GM21723 (cell line): ENCODE measurements around the gene TSHZ3.

Experiments
- ATAC-seq: cut with Tn5 transposase; IDR thresholded peaks from one replicate; pipeline ENCODE4 v1.9.1; 2021; ENCODE audit warnings: mild to moderate bottlenecking, moderate library complexity; ENCODE audit not compliant: unreplicated experiment

Gene TSHZ3

DNA sequence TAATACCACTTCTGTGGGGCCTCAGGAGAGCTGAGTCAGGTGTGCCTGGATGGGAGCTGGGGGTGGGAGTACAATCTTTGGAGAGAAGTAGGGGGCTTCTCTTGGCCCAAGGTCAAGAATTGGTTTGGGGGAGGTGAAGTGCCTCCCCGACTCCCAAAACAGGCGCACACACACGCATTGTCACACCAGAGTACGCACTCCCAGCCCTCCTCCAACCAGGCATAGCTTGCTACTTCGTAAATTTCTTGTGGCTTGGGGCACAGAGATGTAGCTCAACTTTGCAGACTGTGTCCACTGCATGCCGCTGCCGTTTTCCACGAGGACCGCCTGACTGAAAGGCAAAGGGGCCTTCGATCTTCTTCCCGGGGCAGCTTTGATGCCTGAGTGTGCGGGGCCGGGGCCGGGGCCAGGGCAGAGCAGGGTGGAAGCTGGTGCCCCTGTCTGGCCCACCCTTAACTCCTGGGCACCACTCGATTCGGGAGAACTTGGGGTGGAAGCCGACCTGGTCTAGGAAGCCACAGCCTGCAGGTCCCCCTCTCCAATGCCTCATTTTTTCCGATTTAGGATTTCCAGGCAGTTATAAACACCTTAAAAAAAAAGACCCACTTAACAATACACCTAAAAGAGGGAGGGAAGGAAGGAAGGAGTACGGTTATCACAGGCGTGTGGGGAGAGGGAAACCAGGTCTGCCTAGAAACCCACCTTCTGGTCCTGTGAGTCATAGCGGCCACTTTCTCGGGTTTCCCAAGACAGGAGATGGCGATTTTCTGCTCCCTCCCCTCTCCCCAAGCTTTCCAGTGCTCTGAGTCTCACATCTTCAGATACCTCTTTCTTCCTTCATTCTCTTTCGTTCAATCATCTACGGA is 5.8 kb upstream of the TSHZ3 start:
- ATAC-seq: no peak

- ATAC-seq: no peak
Measured at GRCh38 chr19:31354316-31354715, 5.1 kb upstream of the TSHZ3 start.

GRCh38 chr19:31353833-31354232 is 4.6 kb upstream of the TSHZ3 start:
- ATAC-seq: no peak

DNA sequence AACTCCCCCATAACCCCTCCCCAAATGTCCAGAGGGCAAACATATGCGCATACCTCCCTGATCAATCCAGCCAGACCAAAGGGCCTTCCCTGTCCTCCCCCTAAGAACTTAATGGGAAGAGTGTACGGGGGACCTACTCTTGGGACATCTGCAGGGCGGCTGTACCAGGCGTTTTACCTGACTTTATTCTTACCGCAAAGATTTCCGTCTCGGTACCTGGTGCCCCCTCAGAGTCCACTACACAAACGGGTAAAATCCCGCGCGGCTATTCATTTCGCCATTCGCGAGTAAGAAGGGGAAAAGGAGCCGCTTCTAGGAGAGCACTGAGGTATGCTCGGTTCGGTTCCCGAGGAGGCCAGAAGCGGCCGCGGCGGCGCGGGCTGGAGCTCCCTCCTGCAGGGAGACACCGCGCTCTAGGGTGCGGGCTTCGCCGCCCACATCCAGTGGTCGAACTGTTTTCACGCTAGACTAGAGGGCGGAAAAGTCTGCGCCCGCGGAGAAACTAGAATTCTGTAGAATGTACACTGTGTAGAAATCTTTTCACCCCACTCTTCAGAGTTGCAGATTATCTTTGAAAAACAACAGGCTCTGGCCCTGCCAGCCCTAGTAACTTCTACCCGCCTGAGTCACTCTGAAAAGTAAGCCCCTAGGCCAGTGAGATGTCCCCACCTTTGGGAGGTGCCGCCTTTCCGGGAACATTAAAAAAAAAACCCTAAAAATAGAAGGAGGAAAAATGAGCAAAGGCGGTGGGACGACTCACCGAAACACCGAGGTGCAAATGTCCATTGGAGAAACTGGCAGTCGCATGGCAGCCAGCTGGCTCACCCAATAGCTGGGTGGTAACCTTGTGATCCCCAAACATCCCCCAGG is 3.8 kb upstream of the TSHZ3 start:
- no peak for ATAC-seq

GRCh38 chr19:31352296-31352781 is 3.1 kb upstream of the TSHZ3 start:
- no peak for ATAC-seq

GRCh38 chr19:31351855-31352195 is 2.6 kb upstream of the TSHZ3 start:
- ATAC-seq: no peak

GRCh38 chr19:31351056-31351854 is 2.0 kb upstream of the TSHZ3 start:
- ATAC-seq: no peak

DNA sequence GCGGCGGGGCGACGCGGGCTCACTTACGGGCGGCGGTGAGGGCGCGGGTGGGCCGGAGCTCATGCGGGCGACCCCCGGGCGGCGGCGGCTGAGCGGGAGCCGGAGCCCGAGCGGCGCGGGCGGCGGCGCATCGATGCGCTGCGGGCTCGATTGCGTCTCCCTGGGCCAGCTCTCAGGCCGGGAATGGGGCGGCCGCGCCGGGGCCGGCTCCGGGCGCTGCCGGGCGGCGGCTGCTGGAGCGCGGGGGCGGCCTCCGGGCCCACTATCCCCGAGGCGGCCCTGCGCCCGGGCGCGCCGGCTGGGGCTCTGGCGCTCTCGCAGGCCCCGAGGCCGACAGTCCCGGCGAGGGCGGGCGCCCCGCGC is 1.4 kb upstream of the TSHZ3 start:
- ATAC-seq: no peak

DNA sequence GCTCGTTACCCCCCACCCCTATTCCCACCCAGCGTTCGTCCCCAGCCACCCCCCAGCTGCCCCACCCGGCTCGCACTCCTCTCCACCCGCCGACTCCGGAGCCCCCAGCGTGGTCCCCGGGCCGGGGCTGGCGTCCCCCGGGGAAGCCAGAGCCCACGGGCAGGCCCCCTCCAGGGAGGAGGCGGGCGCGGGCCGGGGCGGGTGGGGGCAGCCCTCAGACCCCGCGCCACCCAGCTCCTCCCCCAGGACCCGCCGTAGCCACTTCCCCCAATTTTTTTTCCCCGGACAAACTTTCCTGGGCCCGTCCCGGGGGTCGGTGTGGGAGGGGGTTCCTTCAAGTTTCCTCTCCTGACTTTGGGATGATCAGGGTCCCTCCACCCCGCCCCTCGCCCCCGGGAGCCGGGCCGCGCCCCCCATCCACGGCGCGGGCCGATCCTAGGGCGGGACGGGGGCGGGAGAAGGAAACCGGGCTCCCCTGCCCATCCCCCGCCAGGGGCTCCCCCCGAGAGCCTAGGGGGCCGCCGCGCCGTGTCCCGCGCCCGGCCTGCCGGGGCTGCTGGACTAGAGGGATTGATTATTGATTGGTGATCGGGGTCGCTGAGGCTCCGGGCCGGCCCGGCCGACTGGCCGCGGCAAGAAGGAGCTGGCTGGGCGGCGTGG is 927 bp upstream of the TSHZ3 start:
- ATAC-seq: no peak

DNA sequence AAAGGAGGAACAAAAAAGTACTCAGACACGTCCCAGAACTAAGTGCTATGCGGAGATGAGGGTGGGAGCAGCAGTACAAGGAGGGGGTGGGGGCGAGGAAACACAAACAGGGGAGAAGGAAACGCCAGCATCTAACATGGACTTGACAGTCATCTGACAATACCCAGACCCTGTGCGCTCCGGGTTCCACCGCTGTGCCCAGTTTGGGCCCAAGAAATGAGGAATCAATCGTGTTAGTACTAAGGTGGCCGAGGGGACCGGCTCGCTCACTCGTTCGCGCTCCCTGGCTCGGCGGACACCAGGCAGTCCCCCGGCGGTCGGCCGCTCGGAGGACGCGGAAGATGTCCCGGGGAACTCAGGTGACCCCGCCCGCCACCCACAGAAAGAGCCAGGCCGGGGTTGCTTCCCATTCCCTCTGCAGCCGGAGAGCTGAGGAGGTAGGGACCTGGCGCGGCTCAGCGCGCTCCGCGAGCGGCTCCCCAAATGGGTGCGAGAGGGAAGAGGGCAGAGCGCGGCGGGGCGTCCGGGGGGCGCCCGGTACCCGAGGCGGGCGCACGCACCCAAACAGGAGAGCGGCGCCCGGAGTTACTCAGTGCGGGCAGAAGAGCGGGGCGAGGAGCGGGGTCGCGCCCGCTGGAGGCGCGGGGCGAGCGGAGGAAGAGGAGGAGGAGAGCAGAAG is 616 bp downstream of the TSHZ3 start:
- ATAC-seq: no peak

GRCh38 chr19:31347828-31348392 is 1.3 kb downstream of the TSHZ3 start:
- ATAC-seq: no peak

GRCh38 chr19:31347354-31347753 is 1.9 kb downstream of the TSHZ3 start:
- ATAC-seq: no peak

DNA sequence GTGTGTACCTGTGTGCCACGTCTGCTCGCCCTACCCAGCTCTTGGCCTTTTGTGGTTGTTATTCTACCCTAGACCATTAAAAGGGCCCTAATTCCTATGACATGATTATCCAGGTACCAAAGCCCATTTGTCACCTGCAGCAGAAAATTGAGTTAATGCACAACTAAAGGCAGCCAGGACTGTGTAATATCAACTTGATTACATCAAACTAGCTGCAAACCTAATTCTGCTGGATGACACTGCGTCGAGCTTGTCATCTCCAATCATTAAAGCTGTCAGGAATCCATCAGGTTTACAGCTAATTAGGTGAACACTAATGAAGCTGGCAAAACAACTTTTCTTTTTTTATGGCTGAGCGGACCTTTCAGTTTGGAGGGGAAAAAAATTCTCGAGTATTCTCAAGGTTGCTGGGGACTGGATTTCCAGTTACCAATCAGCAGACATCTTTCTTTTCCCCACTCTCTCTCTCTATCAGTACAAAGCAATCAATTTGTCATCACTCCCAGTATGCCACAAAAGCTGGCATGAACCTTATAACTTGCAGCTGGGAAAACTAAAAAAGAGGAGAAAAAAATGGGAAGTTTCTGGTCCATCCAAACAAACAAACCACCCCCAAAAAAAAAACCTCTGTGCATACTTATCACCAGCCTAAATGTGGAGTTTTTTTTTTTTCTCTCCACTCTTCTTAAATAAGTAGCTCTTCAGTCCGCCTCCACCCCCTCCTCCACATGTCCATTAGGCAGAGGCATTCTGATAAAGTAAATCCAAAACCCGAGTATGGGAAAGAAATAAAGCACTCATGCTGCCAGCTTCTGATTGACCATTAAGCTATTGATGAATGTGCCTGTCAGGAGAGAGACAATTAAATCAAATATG is 2.8 kb downstream of the TSHZ3 start:
- no peak for ATAC-seq

DNA sequence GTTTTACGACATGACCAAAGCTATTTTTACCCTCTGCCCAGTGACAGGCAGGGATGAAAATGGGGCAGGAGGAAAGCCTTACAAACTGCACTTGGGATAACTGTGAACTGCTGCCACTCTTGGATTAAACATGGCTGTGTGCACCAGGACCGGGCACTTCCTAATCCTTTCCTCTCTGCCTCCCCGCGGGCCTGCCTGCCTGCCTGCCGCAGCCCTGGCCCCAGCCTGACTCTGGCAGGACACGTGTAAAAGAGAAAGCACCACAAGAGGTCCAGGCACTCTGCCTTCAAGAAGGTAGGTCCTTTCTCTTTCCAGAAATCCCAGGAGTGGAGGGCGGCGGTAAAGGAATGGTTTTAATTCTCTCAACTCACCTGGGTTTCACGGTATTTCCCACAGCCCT is 4.8 kb downstream of the TSHZ3 start:
- ATAC-seq: no peak

GRCh38 chr19:31342926-31343325 is 6.3 kb downstream of the TSHZ3 start:
- ATAC-seq: no peak

- no peak for ATAC-seq
Measured at GRCh38 chr19:31340042-31341025, 8.9 kb downstream of the TSHZ3 start.

GRCh38 chr19:31339411-31339810 is 9.8 kb downstream of the TSHZ3 start:
- no peak for ATAC-seq
